Endodermal cell (in vitro differentiated cells): ENCODE measurements around the gene SELENOW. TPM values are rescaled to one million over a fixed set of nuclear protein-coding genes. Genes with fewer than 3 reads are reported as not detected.

Source experiments
- DNase-seq: peaks from one replicate; pipeline ENCODE4 v3.0.0-alpha.2; 2017
- H3K27ac ChIP-seq: 2 replicates; pipeline ENCODE4 v1.5.1; 2013; ENCODE audit warnings: mild to moderate bottlenecking, low read depth, low read length, moderate library complexity
- H3K27me3 ChIP-seq: 2 replicates; pipeline ENCODE4 v1.6.1; 2013; ENCODE audit warnings: mild to moderate bottlenecking, low read length, moderate library complexity; ENCODE audit not compliant: insufficient read depth, control insufficient read depth, poor library complexity, severe bottlenecking
- H3K36me3 ChIP-seq: 2 replicates; pipeline ENCODE4 v1.7.0; 2013; ENCODE audit warnings: mild to moderate bottlenecking, low read length, moderate library complexity; ENCODE audit not compliant: control insufficient read depth, insufficient read depth
- H3K4me1 ChIP-seq: one replicate; pipeline ENCODE4 v1.7.0; 2013; ENCODE audit warnings: low read length; ENCODE audit not compliant: control insufficient read depth, insufficient read depth
- H3K4me3 ChIP-seq: 2 replicates; pipeline ENCODE4 v1.5.1; 2013; ENCODE audit warnings: mild to moderate bottlenecking, low read length, moderate library complexity
- H3K9ac ChIP-seq: 2 replicates; pipeline ENCODE4 v1.6.1; 2013; ENCODE audit warnings: mild to moderate bottlenecking, low read length, moderate library complexity; ENCODE audit not compliant: poor library complexity, severe bottlenecking; ENCODE audit errors: extremely low read depth
- H3K9me3 ChIP-seq: 2 replicates; pipeline ENCODE4 v1.6.1; 2013; ENCODE audit warnings: mild to moderate bottlenecking, low read length, moderate library complexity; ENCODE audit not compliant: control insufficient read depth
- H3K27ac Mint-ChIP-seq: 2 replicates; pipeline ENCODE4 v1.8.0; 2020; ENCODE audit warnings: mixed read lengths
- H3K27me3 Mint-ChIP-seq: 2 replicates; pipeline ENCODE4 v1.8.0; 2021; ENCODE audit warnings: mild to moderate bottlenecking, mixed read lengths; ENCODE audit not compliant: insufficient read depth
- H3K36me3 Mint-ChIP-seq: 2 replicates; pipeline ENCODE4 v1.8.0; 2020; ENCODE audit warnings: low read depth, mixed read lengths
- H3K4me1 Mint-ChIP-seq: 2 replicates; pipeline ENCODE4 v1.8.0; 2020; ENCODE audit warnings: mixed read lengths
- H3K4me3 Mint-ChIP-seq: 2 replicates; pipeline ENCODE4 v1.8.0; 2020; ENCODE audit warnings: mild to moderate bottlenecking, moderate library complexity, mixed read lengths
- H3K9me3 Mint-ChIP-seq: 2 replicates; pipeline ENCODE4 v1.8.0; 2020; ENCODE audit warnings: mild to moderate bottlenecking, mixed read lengths
- CTCF ChIP-seq: fragments of 200-600 bp; sonication (generic); conservative IDR thresholded peaks from 2 replicates; pipeline ENCODE4 v1.5.0; 2021; ENCODE audit warnings: antibody characterized with exemption, mild to moderate bottlenecking
- WGBS, 2 experiments: methylation state at CpG; one replicate each; pipeline versions ENCODE4 v1.1.5 to v1.1.7; 2013; ENCODE audit warnings: missing lambda C conversion rate in 2 of 2, mixed read lengths in 1 of 2; ENCODE audit not compliant: insufficient coverage in 1 of 2, insufficient read length in 1 of 2; 5-methylcytosine and 5-hydroxymethylcytosine counted together
- total RNA-seq, 2 donors: library from RNA; stranded (reverse); fragmentation: NEBNext Ultra II Directional in 1 of 2; extraction: Animal tissue kit (Norgen Biotek cat#: 25700) in 1 of 2; gene quantifications; 2 replicates in 1 of 2; 3 replicates in 1 of 2; pipeline ENCODE4 v1.2.1, GENCODE V29; 2021

Gene SELENOW
- total RNA-seq, 2 donors from 2014 or later = 404 to 410 TPM

- H3K9me3 ChIP-seq = no peaks in the 10 kb centered on the region
- H3K27me3 ChIP-seq = no peaks in the 10 kb centered on the region
- peak overlapping the region; percentile 17 for H3K27ac Mint-ChIP-seq
- no peak for DNase-seq
- WGBS, 2 experiments = 96 to 100% methylated on average over 5 of the region's 5 CpGs
- no peak for TF ChIP-seq CTCF
- peaks cover 48% of the 10 kb centered on the region for H3K36me3 Mint-ChIP-seq
- no peaks in the 10 kb centered on the region for H3K4me1 Mint-ChIP-seq
- H3K4me3 ChIP-seq = no peak overlapping the region
- no peak overlapping the region for H3K27ac ChIP-seq
- H3K9ac ChIP-seq = no peak overlapping the region
- H3K4me3 Mint-ChIP-seq = no peak overlapping the region
- peaks cover 2% of the 10 kb centered on the region for H3K9me3 Mint-ChIP-seq
- H3K4me1 ChIP-seq = no peaks in the 10 kb centered on the region
- H3K27me3 Mint-ChIP-seq = no peaks in the 10 kb centered on the region
- H3K36me3 ChIP-seq = peaks cover 39% of the 10 kb centered on the region
These were observed 20.1 kb upstream of the SELENOW start for GRCh38 chr19:47758443-47758804.

- peaks cover 2% of the 10 kb centered on the region for H3K9me3 Mint-ChIP-seq
These were observed 17.9 kb upstream of the SELENOW start for GRCh38 chr19:47760632-47760999.

GRCh38 chr19:47761566-47761965, 16.9 kb upstream of the SELENOW start:
- 68 to 74% methylated on average over 5 of the region's 5 CpGs for WGBS, 2 experiments
- no peaks in the 10 kb centered on the region for H3K27me3 Mint-ChIP-seq
- no peak overlapping the region for H3K4me3 Mint-ChIP-seq
- Histone ChIP-seq H3K4me1 (no peaks in the 10 kb centered on the region), H3K27ac (no peak overlapping the region), H3K36me3 (peaks cover 24% of the 10 kb centered on the region), H3K9me3 (no peaks in the 10 kb centered on the region), H3K4me3 (no peak overlapping the region), H3K27me3 (no peaks in the 10 kb centered on the region), H3K9ac (no peak overlapping the region)
- H3K4me1 Mint-ChIP-seq = no peaks in the 10 kb centered on the region
- peak overlapping the region; percentile 38 for H3K27ac Mint-ChIP-seq
- H3K36me3 Mint-ChIP-seq = peaks cover 34% of the 10 kb centered on the region
- H3K9me3 Mint-ChIP-seq = peaks cover 2% of the 10 kb centered on the region
- no peak for DNase-seq
- no peak for TF ChIP-seq CTCF

More at GRCh38 chr19:47760632-47760999, 17.9 kb upstream of the SELENOW start:
- no peak overlapping the region for H3K9ac ChIP-seq
- Mint-ChIP-seq H3K27ac (no peak overlapping the region), H3K4me1 (no peaks in the 10 kb centered on the region), H3K4me3 (no peak overlapping the region), H3K36me3 (peaks cover 40% of the 10 kb centered on the region), H3K27me3 (no peaks in the 10 kb centered on the region)
- no peak for DNase-seq
- no peak for TF ChIP-seq CTCF
- H3K27ac ChIP-seq = no peak overlapping the region
- H3K4me1 ChIP-seq = no peaks in the 10 kb centered on the region
- H3K27me3 ChIP-seq = no peaks in the 10 kb centered on the region
- no peak overlapping the region for H3K4me3 ChIP-seq
- no peaks in the 10 kb centered on the region for H3K9me3 ChIP-seq
- 74 to 77% methylated on average over 5 of the region's 5 CpGs for WGBS, 2 experiments
- H3K36me3 ChIP-seq = peaks cover 33% of the 10 kb centered on the region
